SW480 (cell line): ENCODE measurements around the gene EXOC6B.
"Not testable (repeated sequence)": the region's sequence is repeated elsewhere in the genome, so short reads cannot be mapped to it uniquely, and the experiment has no call there.

Source experiments
- DNase-seq: peaks from one replicate; pipeline ENCODE4 v3.0.0-alpha.2; 2016; ENCODE audit warnings: low spot score

Gene EXOC6B

DNA sequence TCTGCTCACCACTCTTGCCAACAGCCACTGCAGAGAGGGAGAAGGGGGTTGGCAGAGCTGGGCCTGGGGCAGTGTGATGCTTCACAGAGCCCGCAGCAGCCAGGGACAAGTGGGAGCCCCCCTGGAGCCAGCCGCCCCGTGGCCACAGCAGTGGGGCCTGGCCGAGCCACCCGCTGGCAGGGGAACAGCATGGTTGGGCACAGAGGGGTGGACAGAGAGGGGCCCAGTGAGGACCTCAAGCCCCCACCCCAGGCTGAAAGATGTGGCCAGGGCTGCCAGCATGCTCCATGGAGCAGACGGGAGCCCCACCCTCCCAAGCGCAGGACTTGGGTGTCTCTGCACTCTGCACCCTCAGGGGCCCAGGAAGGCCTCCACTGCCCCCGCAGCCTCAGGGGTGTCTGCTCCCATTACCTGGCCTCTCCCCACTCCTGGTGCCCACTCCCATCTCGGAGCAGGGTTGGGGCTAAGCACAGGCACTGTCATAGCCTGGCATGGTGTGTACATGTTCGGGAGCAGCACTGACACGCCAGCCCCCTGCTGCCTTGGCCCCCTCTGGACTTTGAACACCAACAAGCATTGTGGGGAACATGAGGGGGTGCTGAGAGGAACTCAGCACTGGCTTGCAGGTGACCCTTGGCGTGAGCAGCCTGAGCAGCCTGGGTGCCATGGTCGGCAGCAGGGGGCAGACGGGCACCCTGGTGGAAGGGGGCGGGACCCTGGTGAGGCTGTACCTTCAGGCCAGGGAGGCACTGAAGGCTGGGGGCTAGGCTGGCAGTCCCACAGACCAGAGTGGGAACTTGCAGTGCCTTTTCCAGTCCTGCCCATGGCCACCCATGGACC, 398.6 kb downstream of the EXOC6B start:
- no peak for DNase-seq

DNA sequence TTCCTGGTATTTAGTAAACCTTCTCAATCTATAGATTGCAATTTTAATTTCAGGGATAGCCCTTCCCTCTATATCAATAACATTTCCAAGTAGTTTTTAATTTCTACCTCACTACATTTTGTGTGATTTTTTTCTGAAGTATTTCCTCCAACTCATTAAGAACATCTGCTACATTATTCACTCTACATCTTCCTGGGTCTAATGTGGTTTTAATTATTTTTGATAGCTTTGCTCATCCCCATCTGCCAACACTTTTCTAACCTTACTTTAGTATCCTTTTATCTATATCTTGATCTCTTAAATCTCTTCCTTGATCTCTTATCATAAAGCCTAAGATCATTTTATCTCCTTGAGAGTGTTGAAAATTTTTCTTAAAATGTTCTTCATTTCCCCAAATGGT, 399.8 kb downstream of the EXOC6B start:
- no peak for DNase-seq

DNA sequence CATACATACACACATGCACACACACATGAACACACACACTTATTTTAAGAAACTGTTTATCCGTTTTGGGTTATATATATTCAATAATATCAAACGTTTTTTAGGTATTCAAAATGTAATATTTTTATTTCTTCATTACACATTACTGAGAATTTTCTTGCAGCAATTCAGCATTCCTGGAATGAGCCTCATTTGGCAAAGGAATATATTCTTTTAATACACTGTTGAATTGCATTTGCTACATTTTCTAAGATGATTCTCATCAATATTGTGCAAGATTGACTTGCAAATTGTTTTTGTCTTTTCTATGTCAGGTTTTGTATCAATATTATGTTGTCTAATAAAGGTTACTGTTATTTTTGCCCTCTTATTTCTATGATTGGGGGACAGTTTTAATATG, 402.1 kb downstream of the EXOC6B start:
- no peak for DNase-seq

DNA sequence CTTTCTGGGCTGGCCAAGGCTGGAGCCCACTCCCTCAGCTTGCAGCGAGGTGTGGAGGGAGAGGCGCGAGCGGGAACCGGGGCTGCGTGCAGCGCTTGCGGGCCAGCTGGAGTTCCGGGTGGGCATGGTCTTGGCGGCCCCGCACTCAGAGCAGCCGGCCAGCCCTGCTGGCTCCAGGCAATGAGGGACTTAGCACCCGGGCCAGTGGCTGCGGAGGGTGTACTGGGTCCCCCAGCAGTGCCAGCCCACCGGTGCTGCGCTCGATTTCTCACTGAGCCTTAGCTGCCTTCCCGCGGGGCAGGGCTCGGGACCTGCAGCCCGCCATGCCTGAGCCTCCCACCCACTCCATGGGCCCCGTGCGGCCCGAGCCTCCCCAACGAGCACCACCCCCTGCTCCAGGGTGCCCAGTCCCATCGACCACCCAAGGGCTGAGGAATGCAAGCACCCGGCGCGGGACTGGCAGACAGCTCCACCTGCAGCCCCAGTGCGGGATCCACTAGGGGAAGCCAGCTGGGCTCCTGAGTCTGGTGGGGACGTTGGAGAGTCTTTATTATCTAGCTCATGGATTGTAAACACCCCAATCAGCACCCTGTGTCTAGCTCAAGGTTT, 404.0 kb downstream of the EXOC6B start:
- not testable (repeated sequence) for DNase-seq

DNA sequence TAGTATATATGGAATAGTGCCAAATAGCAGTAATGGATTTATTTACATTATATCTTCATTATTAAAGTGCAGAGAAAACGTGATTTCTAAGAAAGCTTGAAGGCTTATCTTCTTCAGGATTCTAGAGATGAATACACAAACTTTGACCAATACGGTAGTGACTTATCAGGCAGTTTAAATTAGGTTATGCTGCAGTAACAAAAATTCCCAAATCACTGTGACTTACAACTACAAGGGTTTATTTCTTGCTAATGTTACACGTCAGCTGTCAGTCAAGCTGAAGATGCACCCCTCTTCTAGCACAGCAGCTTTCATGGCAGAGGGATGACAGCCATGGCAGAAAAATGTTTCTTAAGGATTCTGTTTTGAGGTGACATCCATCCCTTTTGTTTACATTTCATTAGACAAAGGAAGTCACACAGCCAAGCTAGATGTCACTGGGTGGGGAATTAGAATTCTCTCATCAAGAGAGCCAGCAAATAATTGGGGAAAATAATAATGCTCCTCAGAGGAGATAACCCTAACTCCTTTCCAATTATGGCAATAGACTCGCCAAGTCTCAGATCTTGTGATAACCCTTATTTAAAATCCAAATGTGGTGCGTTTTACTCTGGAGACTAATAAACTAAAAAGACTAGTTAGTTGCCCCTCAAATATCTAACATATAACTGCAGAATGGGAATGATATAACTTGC, 409.9 kb downstream of the EXOC6B start:
- DNase-seq = no peak

DNA sequence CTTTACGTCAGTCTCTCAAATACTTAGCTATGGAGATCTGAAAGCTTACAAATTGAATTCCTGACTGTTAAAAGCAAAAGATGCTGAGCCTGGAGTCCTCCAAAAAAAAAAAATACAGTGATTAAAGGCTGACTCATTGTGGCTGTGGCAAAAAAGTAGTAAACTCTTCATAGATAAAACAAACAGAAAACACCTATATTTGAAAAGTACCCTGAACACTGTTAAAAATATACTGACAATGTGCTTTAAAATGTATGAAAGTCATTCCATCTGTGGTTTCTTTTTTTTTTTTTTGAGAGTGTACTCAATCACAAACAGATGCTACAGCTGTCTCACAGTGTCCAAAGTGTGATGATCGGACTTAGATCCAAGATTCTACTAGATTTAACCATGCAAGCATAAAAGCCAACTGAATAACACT, 410.6 kb downstream of the EXOC6B start:
- DNase-seq = no peak

DNA sequence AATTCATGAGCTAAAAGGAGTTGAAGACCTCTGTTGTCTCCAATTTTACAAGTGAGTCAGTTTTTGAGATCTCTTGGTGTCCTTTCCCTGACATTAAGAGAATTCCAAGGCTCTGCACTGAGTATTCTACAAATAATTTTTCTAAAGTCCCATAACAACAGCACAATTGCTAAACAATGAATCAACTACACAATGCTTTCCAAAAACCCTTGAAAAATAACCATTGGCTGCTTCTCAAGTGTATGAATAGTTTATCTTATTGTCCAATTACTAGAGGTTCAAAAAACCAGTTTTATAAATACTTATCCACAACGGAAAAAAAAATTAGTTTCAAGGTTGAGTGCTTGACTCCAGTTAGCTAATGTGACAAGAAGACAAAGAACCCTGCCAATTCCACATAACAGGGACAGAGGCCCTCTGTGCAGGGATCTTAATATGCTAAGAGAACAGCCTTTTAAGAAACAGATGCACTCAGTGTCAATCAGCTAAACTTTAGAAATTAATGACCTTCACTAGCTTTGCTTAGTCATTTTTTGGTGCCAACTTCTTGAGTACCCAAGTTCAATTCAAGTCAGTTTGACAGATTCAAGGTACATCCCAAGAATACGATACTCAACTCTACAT, 411.6 kb downstream of the EXOC6B start:
- no peak for DNase-seq

DNA sequence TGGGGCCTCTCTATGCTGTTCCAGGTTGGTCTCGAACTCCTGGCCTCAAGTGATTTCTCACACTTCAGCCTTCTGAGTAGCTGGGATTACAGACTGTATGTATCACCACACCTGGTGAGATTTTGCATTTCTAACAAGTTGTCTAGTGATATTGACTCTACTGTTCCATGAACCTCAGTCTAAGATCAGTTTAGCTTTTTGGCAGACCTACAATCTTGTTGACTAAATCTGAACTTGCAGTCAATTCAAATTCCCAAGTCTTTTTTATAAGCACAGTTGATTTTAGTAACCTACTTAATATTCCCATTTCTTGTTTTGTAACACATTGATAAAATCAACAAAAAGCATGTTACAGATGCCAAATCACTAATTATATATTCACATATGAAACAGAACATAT, 412.1 kb downstream of the EXOC6B start:
- no peak for DNase-seq

DNA sequence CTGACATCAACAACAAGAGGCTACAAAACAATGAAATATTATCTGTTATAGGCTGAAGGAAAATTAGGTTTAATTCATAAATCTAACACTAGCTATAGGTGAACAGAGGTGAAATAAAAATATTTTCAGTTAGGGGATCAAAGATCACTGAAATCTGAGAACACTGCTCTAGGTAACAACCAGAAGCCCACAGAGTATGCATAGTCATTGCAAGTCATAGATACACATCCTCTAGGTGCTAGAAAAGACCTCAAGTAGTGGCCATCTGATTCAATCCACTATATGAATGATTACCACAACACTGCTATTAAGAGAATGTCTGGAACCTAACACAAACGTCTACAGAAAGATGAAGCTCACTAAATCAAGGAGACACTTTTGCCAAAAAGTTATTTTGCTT, 413.6 kb downstream of the EXOC6B start:
- no peak for DNase-seq

DNA sequence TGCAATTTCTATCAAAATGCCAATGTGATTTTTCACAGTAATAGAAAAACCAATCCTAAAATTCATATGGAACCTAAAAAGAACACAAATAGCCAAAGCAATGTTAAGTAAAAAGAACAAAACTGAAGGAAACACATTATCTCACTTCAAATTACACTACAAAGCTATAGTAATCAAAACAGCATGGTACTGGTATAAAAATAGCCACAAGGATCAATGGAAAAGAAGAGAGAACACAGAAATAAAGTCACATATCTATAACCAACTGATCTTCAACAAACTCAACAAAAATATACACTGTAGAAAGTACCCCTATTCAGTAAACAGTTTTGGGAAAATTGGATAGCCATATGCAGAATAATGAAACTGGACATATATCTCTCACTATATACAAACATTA, 426.0 kb downstream of the EXOC6B start:
- DNase-seq = no peak

DNA sequence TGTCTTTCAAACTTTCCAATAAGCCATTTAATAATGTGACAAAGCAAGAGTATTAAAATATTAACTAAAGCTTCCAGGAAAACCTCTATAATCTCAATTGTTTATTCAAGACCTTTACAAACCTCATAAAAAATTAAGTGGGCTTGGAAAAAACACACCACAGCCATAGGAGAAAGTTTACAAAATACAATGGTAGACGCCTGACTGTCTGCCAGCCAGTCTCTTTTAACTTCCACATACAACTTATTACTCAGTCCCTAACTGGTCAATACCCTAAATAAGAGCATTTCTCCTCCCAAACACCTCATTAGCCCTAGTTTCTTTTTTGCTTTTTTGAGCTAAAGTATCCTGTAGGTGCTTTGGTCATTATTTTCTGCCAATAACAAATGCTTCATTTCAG, 430.7 kb downstream of the EXOC6B start:
- no peak for DNase-seq

DNA sequence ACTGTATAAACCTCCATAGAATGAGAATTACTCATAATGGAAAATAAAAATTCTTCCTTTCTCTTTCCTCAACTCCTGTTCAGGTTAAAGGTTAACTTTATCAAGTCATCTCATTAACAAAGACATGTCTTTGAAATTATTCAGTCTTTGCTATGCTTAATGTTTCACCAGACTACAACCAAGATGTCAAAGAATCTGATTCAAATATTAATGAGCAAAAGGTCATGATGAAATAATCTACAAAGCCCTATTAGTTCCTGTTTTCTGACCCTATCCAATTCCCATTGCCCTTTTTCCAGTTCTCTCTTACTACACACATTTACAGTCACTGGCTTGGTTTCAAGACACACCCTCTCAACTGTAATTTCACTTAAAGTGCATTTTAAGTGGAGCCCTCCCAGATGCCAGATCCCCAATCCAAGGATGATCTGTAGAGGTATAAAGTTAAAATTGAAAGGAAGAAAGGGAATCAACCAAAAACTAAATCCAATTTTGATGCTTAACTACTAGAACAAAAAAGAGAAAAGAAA, 431.2 kb downstream of the EXOC6B start:
- no peak for DNase-seq

DNA sequence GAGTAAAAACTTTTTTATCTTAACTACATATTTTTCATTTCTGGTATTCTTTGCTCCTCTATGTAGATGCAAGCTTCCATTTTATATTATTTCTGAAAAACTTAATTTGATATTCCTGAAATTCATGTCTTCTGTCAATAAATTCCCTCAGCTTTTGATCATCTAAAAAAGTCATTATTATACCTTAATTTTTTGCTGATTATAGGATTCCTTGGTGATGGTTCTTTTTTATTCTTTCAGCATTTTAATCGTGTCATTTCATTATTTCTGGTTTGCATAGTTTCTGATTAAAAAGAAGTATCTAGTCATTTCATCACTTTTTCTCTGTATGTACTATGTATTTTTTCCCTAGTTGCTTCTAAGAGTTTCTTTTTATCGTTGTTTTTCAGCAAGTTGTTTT, 436.4 kb downstream of the EXOC6B start:
- no peak for DNase-seq

DNA sequence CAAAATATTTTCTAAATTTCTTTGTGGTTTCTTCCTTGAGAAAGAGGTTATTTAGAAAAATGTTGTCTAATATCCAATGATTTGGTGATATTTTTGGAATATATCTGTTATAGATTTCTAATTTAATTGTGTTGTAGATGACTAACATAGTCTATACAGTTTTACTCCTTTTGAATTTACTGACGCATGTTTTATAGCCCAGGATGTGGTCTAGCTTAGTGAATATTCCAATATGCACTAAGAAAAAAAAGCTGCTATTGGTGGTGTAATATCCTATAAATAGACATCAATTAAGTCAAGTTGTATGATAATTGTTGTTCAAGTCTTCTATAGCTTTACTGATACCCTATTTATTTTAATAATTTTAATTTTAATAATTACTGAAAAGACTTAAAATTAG, 437.6 kb downstream of the EXOC6B start:
- DNase-seq = no peak

DNA sequence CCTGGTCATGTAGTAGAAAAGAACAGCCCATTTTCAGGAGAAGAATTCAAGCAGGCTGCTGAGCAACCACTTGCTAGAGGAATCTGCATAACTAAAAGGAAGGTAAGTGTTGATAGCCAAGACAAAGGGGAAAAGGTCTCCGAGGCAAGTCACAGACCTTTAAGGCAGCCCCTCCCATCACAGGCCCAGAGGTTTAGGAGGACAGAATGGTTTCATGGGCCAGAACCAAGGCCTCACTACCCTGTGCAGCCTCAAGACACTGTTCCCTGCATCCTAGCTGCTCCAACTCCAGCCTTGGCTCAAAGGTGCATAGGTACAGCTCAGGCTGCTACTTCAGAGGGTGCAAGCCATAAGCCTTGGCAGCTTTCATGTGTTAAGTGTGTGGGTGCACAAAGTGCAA, 439.5 kb downstream of the EXOC6B start:
- DNase-seq = no peak

DNA sequence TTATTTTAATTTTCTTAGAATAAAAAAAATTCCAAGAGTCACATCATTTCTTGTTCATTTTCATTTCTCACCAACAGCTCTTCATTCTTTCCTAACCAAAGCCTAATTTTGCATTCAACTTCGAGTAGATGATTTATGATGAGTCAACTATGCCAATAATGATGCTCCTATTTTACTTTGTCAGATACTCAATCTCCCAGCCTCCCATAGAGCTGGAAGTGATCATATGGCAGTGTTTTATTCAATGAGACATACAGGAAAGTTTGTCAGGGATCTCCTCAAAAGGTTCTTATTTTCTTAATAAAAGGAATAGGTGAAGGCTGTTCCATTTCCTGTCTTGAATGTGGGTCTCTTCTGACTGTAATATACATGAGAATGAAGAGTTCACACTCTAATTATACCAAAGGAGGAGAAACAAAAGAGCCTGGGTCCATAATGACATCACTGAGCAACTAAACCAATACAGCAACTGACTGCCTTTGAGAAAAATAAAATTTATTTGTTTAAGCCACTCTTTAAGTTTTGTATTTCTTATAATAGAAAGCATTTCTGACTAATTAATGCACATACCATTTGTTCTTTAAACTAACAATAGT, 447.0 kb downstream of the EXOC6B start:
- no peak for DNase-seq

DNA sequence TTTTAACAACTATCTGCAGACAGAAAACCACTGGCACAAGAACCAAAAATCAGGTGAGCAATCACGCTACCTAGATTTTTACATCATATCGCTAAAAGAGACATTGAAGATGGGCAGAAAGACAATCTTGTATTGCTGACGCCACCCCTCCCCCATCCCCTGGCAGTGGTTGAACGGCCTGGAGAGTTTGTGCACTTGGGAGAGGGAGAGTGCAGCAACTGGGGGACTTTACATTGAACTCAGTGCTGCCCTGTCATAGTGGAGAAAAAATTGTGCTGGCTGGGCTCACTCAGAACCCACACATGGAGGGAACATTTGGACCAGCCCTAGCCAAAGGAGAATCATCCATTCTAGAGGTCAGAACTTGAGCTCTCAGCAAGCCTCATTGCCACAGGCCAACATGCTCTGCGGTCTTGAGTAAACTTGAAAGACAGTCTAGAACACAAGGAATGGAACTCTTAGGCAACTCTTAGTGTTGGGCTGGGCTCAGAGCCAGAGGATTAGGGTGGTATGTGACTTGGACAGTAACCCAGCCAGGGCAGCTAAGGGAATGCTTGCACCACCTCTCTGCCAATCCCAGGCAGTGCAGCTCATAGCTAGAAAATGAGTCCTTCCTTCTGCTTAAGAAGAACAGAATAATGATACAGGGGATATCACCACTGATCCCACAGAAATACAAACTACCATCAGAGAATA, 458.2 kb downstream of the EXOC6B start:
- no peak for DNase-seq

DNA sequence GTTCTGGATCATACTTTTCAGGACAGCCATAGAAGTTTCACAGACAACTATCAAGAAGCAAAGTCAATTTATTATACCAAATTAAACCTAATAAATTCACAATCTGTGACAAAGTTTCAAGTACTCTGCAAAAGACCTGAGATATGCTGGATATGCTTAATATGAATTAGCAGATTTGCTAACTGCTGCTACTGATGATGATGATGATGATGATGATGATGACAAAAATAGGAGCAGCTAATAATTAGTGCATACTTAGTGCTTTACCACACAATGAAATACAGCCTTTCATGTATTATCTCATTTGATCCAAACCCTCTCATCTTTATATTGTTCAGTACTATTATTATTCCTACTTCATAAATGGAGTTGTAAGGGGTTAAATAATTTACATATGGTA, 462.4 kb downstream of the EXOC6B start:
- DNase-seq = no peak

DNA sequence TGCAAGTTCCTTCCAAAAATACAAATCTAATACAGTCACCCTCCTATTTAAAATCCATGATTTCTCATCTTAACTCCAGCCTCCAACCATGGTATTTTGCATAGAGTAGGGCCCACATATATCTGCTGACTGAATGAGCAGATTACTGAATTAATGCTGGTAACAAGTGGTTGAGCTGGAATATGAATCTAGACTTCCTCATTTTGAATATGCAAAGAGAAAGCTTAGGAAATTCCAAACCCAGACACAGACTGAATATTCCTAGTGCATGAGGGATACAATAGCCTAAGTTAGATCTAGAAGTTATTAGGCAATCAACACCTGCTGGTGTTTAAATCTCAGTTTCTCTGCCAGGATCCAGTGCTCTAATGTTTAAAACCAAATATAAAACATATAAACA, 463.1 kb downstream of the EXOC6B start:
- DNase-seq = no peak

DNA sequence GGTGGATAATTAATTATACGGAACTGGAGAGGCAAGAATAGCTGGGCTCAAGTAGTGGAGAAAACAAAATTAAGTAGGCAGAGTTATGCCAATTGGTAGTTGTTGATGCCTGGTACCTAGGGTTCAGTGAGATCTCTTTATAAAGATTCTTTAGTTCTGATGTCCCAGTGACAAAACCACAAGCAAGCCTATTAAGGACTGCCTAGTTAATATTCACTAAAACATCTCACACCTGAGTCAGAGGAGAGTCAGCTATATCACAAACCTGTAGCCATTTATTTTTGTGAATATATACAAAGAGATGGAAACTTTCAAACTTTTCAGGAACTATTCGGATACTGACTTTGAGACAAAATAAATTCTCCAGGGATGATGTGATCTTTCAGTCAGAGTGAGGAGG, 464.3 kb downstream of the EXOC6B start:
- no peak for DNase-seq

DNA sequence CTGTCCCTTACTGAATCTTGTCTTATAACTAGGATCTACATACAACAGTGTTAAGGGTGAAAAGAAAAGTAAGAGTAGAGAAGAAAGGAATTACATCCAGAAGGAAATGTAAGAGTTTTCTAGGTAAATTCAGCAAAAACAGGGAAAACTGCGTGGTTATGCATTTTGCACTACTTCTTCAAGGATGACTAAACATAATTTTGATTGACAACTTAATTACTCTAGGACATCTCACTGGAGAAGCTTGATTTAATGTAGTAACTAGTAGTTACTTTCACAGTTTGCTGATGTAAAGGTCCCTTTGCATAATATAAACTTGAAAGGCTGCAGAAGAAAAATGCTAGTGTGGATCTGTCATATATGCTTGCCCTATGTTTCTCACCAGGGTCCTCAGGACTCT, 464.8 kb downstream of the EXOC6B start:
- no peak for DNase-seq

DNA sequence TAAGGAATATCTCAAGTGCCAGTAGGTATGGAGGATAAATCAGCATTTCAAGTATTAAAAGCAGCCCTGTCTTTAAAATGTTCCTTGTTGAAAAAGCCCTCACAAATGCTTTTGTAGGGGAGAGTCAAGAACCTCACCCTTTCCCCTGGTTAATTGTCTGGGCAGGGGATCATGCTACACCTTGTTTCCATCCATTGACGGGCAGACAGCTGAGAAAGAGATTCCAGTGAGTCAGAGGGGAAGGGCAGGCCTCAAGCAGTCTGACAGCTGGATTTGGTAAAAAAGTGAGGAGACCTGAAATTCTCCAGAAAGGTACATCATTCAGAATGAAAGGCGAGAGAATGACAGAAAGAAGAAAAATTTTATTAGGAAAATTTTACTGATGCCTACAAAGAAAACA, 475.0 kb downstream of the EXOC6B start:
- DNase-seq = no peak
